ENCODE results near the gene PPP6R1. TPM values are rescaled to one million over a fixed set of nuclear protein-coding genes. Genes with fewer than 3 reads are reported as not detected.

Gene PPP6R1, protein sequence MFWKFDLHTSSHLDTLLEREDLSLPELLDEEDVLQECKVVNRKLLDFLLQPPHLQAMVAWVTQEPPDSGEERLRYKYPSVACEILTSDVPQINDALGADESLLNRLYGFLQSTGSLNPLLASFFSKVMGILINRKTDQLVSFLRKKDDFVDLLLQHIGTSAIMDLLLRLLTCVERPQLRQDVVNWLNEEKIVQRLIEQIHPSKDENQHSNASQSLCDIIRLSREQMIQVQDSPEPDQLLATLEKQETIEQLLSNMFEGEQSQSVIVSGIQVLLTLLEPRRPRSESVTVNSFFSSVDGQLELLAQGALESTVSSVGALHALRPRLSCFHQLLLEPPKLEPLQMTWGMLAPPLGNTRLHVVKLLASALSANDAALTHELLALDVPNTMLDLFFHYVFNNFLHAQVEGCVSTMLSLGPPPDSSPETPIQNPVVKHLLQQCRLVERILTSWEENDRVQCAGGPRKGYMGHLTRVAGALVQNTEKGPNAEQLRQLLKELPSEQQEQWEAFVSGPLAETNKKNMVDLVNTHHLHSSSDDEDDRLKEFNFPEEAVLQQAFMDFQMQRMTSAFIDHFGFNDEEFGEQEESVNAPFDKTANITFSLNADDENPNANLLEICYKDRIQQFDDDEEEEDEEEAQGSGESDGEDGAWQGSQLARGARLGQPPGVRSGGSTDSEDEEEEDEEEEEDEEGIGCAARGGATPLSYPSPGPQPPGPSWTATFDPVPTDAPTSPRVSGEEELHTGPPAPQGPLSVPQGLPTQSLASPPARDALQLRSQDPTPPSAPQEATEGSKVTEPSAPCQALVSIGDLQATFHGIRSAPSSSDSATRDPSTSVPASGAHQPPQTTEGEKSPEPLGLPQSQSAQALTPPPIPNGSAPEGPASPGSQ
- 10 to 100 TPM; 18.3 to 77.0 (median 26.7) TPM for total RNA-seq

DNA sequence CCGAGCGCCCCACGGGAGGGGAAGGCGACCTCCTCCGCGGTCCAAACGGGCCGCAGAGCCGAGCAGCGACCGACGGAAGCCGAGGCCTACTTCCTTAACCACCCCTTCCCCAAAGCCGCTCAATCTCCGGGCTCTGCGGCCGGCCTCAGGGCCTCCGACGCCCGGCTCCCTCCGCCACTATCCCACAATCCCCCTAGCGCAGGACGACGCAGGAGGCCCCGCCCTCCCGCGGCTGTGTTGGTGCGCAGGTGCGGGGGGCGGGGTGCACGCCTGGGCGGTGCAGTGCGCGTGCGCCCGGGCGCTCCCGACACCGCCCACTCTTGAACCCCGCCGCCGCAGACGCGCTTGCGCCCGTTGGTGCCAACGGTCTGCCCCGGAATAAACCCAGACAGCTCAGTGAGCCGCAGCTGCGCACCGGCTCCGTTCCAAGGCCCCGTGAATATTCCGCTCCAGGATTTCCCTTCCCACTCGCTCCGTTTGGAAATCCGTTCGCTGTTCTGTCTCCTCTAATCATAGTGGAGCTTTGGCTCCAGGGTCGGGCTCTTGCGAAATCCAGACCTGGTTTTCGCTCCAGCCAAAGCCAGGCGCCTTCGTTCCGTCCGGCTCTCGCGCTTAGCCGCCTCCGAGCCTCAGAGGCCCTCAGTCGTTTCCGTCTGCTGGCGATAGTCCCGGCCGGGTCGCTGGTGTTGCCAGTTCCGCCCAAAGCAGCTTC is at the start of gene PPP6R1:
Gene PPP6R1, minus strand, starts transcription at position 190 of the 712 bp plus-strand sequence. CDS start 11,914 bp downstream, outside the sequence.
- in situ Hi-C loops (cut with MboI; ENCODE audit: low pct_unique_long_range_greater_than_20kb in 2 of 9, low sequenced_read_pairs in 9 of 9, unreplicated experiment in 9 of 9), result no loop called here
- 0 to 2% (median 0%) methylated on average over 2 to 21 of the region's 76 CpGs; no CpG with 5 or more reads in 4 of the 10 experiments for WGBS, 10 experiments

DNA sequence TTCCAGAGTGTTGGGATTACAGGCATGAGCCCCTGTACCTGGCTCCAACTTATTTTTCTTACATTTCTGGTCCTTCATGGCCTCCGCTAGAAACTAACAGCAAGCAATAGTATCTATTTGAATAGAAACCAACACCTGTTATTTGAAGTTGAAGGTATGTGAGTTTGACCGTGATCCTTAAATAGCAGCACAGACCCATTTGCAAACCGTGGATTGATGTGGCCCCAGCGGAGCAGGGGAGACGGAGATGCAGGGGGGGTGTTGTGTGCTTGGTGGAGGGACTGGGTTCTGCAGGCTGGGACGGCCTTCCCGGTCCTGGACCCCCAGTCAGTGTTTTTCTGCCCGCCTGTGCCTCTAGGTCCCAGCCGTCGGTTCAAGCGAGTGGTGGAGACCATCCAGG is 49.5 kb upstream of the PPP6R1 start:
- no peak overlapping the region for H3K27ac ChIP-seq
- H3K4me3 ChIP-seq, result no peak overlapping the region
- peaks cover 0 to 7% of the 10 kb centered on the region in 2 donors for H3K4me1 ChIP-seq (replicated peaks in 1 of 2)
- ATAC-seq (replicated peaks in 6 of 8), result no peak
- 80 to 100% (median 96%) methylated on average over 1 to 3 of the region's 11 CpGs; no CpG with 5 or more reads in 4 of the 10 experiments for WGBS, 10 experiments
- in situ Hi-C loops (cut with MboI; ENCODE audit: low pct_unique_long_range_greater_than_20kb in 2 of 9, low sequenced_read_pairs in 9 of 9, unreplicated experiment in 9 of 9), result no loop called here

More for the DNA sequence above, at the start of gene PPP6R1:
- H3K4me1 ChIP-seq (replicated peaks in 1 of 2), result peaks cover 26 to 28% of the 10 kb centered on the region in 2 donors
- H3K4me3 ChIP-seq, result peak within 1 kb of the TSS; percentile 63 to 90 (median 79)
- peak within 1 kb of the TSS; percentile 85 to 93 for H3K27ac ChIP-seq
- ATAC-seq (replicated peaks in 6 of 8), result peak; percentile 77 to 94 (median 89)

DNA sequence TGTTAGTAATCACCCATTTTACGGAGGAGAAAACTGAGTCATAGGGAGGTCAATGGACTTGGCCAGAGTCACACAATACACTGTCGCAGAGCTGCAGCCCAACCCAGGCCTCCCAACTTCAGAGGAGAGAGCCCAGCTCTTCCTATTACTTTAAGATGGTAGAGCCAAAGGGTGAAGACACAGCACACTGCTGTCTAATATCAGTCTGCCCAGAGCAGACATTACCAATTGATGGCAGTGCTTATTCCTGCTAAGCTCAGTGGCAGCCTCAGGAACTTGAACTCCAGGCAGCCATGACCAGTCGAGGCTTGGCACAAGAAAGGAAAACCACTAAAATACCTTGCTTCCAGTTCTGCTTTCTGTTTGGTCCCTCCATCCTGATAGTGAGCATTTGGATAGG is 47.9 kb upstream of the PPP6R1 start:
- no peak for ATAC-seq (replicated peaks in 6 of 8)
- no peak overlapping the region for H3K27ac ChIP-seq
- WGBS, 10 experiments, result 60 to 100% (median 94%) methylated on average over 1 to 3 of the region's 3 CpGs; no CpG with 5 or more reads in 4 of the 10 experiments
- no peak overlapping the region for H3K4me3 ChIP-seq
- H3K4me1 ChIP-seq (replicated peaks in 1 of 2), result peaks cover 3 to 13% of the 10 kb centered on the region in 2 donors
- in situ Hi-C loops (cut with MboI; ENCODE audit: low pct_unique_long_range_greater_than_20kb in 2 of 9, low sequenced_read_pairs in 9 of 9, unreplicated experiment in 9 of 9), result no loop called here

DNA sequence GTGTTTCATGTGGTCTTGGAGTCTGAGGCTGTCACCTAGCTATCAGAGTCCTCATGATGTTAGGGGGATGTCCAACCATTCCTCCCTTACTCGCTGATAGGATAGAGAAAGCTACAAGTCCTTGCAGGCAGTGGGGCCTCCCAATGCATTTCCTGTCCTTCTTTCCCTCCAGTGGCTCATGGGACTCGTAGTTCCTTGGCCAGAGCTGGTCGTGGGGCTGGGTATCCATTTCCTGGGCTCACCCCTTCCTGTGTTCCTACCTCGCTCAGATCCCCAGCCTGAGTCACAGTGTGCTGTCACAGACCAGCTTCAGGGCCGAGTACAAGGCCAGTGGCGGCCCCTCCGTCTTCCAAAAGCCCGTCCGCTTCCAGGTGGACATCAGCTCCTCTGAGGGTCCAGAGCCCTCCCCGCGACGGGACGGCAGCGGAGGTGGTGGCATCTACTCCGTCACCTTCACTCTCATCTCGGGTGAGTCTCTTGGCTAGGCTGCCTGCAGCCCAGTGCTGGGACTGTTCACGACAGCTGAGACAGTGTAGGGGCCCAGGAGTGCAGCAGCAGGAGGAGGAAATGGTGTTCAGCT is 47.3 kb upstream of the PPP6R1 start:
- no peak for ATAC-seq (replicated peaks in 6 of 8)
- in situ Hi-C loops (cut with MboI; ENCODE audit: low pct_unique_long_range_greater_than_20kb in 2 of 9, low sequenced_read_pairs in 9 of 9, unreplicated experiment in 9 of 9), result no loop called here
- WGBS, 10 experiments, result 50 to 100% (median 79%) methylated on average over 1 to 9 of the region's 17 CpGs; no CpG with 5 or more reads in 2 of the 10 experiments
- Histone ChIP-seq H3K4me3 (no peak overlapping the region), H3K4me1 (replicated peaks in 1 of 2) (peaks cover 9 to 19% of the 10 kb centered on the region in 2 donors), H3K27ac (no peak overlapping the region)

DNA sequence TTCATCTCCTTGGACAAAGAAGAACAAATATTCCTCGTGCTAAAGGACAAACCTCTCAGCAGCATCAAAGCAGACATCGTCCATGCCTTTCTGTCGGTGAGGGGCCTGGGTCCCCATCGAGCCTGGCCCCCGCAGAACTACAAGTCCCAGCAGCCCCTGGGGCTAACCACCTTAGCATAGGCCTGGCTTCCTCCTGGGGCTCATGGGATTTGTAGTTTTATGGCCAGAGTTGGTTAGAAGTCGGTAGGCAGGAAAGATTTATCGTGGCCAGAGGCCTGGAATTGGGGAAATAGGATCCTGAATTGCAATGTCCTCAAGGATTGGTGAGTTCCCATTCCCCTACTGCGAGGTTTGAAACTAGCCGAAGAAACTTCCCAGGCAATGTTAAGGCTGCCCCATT is 46.7 kb upstream of the PPP6R1 start:
- Histone ChIP-seq H3K4me1 (replicated peaks in 1 of 2) (peaks cover 15 to 22% of the 10 kb centered on the region in 2 donors), H3K4me3 (no peak overlapping the region), H3K27ac (no peak overlapping the region)
- WGBS, 10 experiments, result 40 to 98% (median 64%) methylated on average over 1 to 4 of the region's 9 CpGs; no CpG with 5 or more reads in 3 of the 10 experiments
- ATAC-seq (replicated peaks in 6 of 8), result peak in 2 of 8 experiments; percentile 11 to 56
- in situ Hi-C loops (cut with MboI; ENCODE audit: low pct_unique_long_range_greater_than_20kb in 2 of 9, low sequenced_read_pairs in 9 of 9, unreplicated experiment in 9 of 9), result no loop called here

DNA sequence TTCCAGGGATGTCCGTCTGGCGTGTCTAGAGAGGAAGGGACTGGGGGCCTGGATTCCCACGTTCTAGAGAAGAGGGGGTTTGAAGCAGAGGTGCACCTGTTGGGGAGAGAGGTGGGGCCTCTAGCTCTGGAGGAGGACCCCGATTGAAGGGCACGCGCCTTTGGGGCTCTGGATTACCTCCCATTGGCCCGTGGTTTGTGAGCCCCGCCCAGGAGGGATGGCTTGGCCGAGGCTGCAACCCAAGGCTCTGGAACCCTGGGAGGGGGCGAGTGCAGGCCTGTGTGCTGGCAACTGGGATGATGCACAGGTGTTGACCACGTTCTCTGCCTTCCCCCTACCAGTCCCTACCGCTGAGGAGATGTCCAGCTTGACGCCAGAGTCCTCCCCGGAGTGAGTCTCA is 46.2 kb upstream of the PPP6R1 start:
- in situ Hi-C loops (cut with MboI; ENCODE audit: low pct_unique_long_range_greater_than_20kb in 2 of 9, low sequenced_read_pairs in 9 of 9, unreplicated experiment in 9 of 9), result no loop called here
- Histone ChIP-seq H3K27ac (no peak overlapping the region), H3K4me1 (replicated peaks in 1 of 2) (peaks cover 18% of the 10 kb centered on the region in 2 donors), H3K4me3 (no peak overlapping the region)
- ATAC-seq (replicated peaks in 6 of 8), result no peak
- 40 to 96% (median 82%) methylated on average over 3 to 5 of the region's 14 CpGs; no CpG with 5 or more reads in 7 of the 10 experiments for WGBS, 10 experiments

DNA sequence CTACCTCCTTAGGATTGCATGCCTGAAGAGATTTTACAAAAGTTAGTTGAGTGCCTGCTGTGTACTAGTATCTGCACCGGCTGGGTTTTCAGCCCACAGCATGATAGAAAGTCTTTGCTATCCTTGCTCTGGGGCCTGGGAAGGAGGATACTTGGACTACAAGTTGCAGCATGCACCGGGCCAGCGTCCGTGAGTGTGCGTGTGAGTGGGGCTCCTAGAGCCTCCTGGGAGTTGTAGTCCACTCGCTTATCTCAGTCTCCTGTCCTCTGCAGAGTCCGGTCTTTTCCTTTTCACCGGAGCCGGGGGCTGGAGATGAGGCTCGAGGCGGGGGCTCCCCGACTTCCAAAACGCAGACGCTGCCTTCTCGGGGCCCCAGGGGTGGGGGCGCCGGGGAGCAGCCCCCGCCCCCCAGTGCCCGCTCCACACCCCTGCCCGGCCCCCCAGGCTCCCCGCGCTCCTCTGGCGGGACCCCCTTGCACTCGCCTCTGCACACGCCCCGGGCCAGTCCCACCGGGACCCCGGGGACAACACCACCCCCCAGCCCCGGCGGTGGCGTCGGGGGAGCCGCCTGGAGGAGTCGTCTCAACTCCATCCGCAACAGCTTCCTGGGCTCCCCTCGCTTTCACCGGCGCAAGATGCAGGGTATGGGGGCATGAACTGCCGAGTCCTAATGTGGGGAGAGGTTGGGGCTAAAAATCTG is 45.6 kb upstream of the PPP6R1 start:
- in situ Hi-C loops (cut with MboI; ENCODE audit: low pct_unique_long_range_greater_than_20kb in 2 of 9, low sequenced_read_pairs in 9 of 9, unreplicated experiment in 9 of 9), result no loop called here
- Histone ChIP-seq H3K4me3 (no peak overlapping the region), H3K27ac (no peak overlapping the region), H3K4me1 (replicated peaks in 1 of 2) (peaks cover 18% of the 10 kb centered on the region in 2 donors)
- WGBS, 10 experiments, result 33 to 100% (median 67%) methylated on average over 1 to 12 of the region's 39 CpGs; no CpG with 5 or more reads in 3 of the 10 experiments
- peak in 2 of 8 experiments; percentile 17 to 51 for ATAC-seq (replicated peaks in 6 of 8)

DNA sequence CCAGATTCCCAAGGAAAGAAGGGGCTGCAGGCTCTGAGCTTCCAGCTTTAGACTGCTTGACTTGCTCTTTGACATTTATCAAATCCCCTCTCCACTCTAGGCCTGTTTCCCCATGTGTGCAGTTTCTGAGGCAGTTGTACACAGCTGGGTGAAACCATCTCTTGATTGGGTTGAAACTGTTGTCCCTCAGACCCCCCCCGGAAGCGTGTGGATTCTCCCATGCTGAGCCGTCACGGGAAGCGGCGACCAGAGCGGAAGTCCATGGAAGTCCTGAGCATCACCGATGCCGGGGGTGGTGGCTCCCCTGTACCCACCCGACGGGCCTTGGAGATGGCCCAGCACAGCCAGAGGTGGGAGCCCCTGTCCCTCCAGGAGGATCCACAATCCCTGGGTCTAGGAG is 44.7 kb upstream of the PPP6R1 start:
- in situ Hi-C loops (cut with MboI; ENCODE audit: low pct_unique_long_range_greater_than_20kb in 2 of 9, low sequenced_read_pairs in 9 of 9, unreplicated experiment in 9 of 9), result no loop called here
- Histone ChIP-seq H3K27ac (no peak overlapping the region), H3K4me1 (replicated peaks in 1 of 2) (peaks cover 18% of the 10 kb centered on the region in 2 donors), H3K4me3 (no peak overlapping the region)
- WGBS, 10 experiments, result 97 to 100% (median 99%) methylated on average over 2 to 5 of the region's 11 CpGs; no CpG with 5 or more reads in 6 of the 10 experiments
- no peak for ATAC-seq (replicated peaks in 6 of 8)

DNA sequence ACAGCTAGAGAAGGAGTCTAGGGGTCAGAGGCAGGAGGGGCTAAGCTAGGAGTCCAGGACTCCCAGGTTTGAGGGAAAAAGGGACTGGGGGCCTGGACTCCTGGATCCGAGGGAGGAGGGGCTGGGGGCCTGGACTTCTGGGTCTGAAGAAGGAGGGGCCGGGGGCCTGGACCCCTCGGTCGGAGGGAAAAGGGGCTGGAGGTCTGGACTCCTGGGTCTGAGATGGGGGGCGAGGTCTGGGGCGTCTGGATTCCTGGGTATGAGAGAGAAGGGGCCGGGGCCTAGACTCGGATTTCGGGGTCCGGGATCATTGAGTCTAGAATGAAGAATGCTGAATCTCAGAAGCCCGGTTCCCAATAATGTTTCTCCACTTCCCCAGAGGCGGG is 43.5 kb upstream of the PPP6R1 start:
- Histone ChIP-seq H3K27ac (peak overlapping the region in 1 of 2 donors; percentile 71), H3K4me1 (replicated peaks in 1 of 2) (peaks cover 18% of the 10 kb centered on the region in 2 donors), H3K4me3 (no peak overlapping the region)
- in situ Hi-C loops (cut with MboI; ENCODE audit: low pct_unique_long_range_greater_than_20kb in 2 of 9, low sequenced_read_pairs in 9 of 9, unreplicated experiment in 9 of 9), result no loop called here
- WGBS, 10 experiments, result 100% methylated on average over 2 of the region's 12 CpGs; no CpG with 5 or more reads in 9 of the 10 experiments
- no peak for ATAC-seq (replicated peaks in 6 of 8)

DNA sequence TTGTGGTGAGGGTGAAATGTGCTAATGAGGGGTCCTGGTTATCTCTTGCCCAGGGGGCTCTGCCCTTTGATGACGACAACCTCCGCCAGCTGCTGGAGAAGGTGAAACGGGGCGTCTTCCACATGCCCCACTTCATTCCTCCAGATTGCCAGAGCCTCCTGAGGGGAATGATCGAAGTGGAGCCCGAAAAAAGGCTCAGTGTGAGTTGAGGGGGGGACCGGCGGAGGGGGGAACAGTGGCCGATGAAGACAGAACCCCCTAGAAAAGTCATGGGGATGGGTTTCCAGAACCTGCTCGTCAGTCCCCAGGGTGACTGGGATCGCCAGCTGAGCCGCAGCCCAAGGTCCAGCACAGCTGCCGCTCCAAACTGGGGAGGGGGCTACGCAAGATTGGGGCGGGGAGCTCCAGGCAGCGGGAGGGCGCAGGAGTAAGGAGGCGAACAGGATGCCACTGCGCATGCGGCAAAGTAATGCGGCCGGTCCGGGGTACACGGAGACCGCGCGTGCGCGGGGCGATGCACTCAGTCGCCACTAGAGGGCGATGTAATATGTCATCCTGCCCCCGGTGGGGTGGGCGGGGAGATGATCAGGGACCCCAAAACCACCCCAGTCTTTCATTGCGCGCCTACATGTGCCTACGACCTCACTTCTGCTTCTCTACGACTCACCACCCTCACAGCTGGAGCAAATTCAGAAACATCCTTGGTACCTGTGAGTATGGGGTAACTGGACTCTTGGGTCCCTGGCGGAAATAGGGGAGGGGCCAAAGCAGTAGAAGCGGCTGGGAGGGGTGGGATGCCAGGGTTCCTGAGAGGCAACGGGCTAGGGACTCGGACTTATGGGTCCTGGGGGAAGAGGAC is 42.9 kb upstream of the PPP6R1 start:
- in situ Hi-C loops (cut with MboI; ENCODE audit: low pct_unique_long_range_greater_than_20kb in 2 of 9, low sequenced_read_pairs in 9 of 9, unreplicated experiment in 9 of 9), result no loop called here
- peak; percentile 83 to 95 (median 86) for ATAC-seq (replicated peaks in 6 of 8)
- H3K27ac ChIP-seq, result peak overlapping the region; percentile 71 to 77
- H3K4me3 ChIP-seq, result no peak overlapping the region
- H3K4me1 ChIP-seq (replicated peaks in 1 of 2), result peaks cover 18% of the 10 kb centered on the region in 2 donors
- 26 to 62% methylated on average over 7 to 10 of the region's 42 CpGs; no CpG with 5 or more reads in 8 of the 10 experiments for WGBS, 10 experiments

DNA sequence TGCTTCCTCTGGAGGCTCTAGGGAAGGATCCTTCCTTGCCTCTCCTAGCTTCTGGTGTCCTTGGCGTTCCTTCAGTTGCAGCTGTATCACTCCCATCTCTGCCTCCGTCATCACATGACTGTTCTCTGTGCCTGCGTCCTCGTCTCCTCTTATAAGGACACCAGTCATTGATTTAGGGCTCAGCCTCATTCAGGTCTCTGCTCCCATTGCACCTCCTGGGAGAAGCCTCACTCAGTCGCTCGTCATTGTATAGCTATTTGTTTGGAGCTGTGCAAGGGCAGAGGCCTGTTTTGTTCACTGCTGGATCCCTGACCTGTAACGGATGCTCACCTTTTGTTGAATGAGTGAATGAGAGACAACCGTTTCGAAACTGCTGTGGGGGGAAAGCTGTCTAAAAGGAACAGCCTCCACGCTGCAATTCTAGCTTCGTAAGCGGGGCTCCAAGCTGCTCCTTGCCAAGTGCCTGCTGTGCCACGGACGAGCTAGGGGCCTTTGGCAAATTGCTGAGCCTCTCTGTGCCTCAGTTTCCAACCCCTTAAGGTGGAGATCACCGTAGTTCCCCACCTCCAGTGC is 42.2 kb upstream of the PPP6R1 start:
- peak in 5 of 8 experiments; percentile 52 to 82 (median 73) for ATAC-seq (replicated peaks in 6 of 8)
- Histone ChIP-seq H3K27ac (peak overlapping the region; percentile 71 to 77), H3K4me3 (no peak overlapping the region), H3K4me1 (replicated peaks in 1 of 2) (peaks cover 18% of the 10 kb centered on the region in 2 donors)
- WGBS, 10 experiments, result 8 to 83% (median 32%) methylated on average over 1 to 9 of the region's 15 CpGs; no CpG with 5 or more reads in 2 of the 10 experiments
- in situ Hi-C loops (cut with MboI; ENCODE audit: low pct_unique_long_range_greater_than_20kb in 2 of 9, low sequenced_read_pairs in 9 of 9, unreplicated experiment in 9 of 9), result no loop called here
